Astrocyte (in vitro differentiated cells and primary cell): ENCODE data around the gene MAGEA9B.

ENCODE experiments used
- CTCF ChIP-seq: IDR thresholded peaks from 2 replicates; pipeline ENCODE4 v1.5.1; 2011; ENCODE audit warnings: low read depth, mild to moderate bottlenecking, inconsistent platforms, low read length, moderate library complexity; ENCODE audit not compliant: insufficient read depth
- EZH2 ChIP-seq: IDR thresholded peaks from 2 replicates; pipeline ENCODE4 v1.6.1; 2012; ENCODE audit warnings: mild to moderate bottlenecking, low read length, inconsistent platforms; ENCODE audit not compliant: insufficient read depth

- TF ChIP-seq CTCF (no peak), EZH2 (no peak)
Observed at GRCh38 chrX:149618871-149619270, 31.6 kb upstream of the MAGEA9B start.
